HL-60/S4 (cell line): ENCODE results near the gene OPRM1.

Source experiments
- in situ Hi-C: fragments of 300-500 bp; cut with MboI; formaldehyde crosslinking; loops from 2 replicates; pipeline ENCODE4 v1.14.3; 2022; ENCODE audit warnings: low sequenced_read_pairs

OPRM1 gene

GRCh38 chr6:154080461-154081189 is 41.6 kb downstream of the OPRM1 start:
- in situ Hi-C loops: no loop called here

DNA sequence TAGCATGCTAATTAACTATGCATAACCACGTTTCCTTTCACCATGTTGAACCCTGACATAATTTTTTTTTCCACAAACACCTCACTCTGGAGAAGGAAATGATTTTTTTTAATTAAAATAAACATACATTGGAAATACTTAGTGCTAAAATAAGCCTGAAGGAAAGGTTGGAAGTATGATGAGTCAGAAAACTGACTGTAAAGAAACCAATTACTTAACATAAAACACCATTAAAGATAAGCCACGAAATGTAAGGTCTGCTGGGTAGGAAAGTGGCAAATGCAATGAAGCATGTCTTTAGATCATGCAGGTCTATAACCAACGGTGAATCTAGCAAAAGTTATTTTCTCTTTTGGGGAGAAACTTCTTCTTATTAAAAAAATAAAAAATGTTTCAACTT is 47.5 kb downstream of the OPRM1 start:
- in situ Hi-C loops: no loop called here

- in situ Hi-C loops: no loop called here
Observed at GRCh38 chr6:154092326-154092962, 53.4 kb downstream of the OPRM1 start.

DNA sequence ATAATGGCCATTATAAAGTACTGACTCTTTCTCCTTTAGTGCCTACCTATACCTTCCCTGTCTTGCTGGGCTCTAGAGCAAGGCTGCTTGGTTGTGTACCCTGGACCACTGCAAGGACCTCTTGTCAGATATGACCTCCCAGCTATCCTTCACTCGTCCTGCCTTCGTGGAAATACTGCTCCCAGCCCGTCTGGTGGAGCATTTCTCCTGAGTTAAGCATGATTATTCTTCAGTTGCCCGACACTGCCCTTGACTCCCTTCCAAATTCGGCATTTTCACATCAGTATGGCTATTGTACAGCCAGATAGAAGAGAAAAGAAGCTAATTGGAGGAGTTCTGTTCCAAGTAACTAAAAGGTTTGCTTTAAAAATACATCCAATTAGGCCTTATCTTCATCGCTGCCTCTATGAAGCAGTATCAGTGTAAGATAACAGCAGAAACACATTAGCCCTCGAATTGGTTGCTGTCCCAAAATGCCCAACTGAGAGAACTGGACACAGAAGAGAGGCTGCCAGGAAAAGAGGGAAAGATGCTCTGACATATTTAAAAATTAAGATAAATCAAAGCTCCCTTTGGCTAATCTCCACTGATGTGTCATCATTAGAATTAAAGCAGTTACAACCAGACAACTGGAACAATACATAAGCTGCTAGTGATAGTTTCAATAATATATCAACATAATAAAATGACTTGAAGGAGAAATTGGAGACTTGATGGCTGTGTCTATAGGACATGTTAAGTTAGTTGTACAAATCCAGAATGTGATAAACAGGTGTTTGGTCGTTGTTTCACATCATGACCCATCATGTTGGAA is 54.4 kb downstream of the OPRM1 start:
- in situ Hi-C loops: no loop called here

- in situ Hi-C loops: no loop called here
Observed at GRCh38 chr6:154095571-154095970, 56.5 kb downstream of the OPRM1 start.

GRCh38 chr6:154096316-154096715 is 57.3 kb downstream of the OPRM1 start:
- in situ Hi-C loops: no loop called here

DNA sequence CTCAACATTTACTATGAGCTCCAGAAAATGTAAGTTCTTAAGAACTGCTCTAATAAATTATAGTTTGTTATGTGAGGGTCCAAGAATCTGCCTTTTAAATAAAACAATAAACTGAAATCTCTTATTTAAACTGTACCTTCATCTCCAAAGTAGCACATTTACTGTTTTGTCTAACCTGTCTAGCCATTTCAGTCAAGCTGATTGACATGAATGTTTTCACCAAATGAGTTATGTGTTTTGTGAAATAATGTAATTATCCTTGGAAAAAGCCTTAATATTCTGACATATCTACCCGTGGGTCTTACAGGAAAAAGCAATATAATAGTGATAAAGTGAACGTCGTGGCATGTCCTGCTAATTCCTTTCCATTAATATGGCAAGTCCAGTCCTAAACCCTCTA is 57.8 kb downstream of the OPRM1 start:
- in situ Hi-C loops: no loop called here

DNA sequence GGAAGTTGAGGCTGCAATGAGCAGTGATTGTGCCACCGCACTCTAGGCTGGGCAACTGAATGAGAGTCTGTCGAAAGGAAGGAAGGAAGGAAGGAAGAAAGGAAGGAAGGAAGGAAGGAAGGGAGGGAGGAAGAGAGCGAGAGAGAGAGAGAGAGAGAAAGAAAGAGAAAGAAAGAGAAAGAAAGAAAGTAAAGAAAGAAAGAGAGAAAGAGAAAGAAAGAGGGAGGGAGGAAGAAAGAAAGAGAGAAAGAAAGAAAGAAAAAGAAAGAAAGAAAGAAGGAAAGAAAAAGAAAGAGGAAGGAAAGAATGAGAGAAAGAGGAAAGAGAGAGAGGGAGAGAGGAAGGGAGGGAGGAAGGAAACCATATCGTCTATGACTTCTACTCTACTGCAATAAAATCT is 60.2 kb downstream of the OPRM1 start:
- in situ Hi-C loops: no loop called here

DNA sequence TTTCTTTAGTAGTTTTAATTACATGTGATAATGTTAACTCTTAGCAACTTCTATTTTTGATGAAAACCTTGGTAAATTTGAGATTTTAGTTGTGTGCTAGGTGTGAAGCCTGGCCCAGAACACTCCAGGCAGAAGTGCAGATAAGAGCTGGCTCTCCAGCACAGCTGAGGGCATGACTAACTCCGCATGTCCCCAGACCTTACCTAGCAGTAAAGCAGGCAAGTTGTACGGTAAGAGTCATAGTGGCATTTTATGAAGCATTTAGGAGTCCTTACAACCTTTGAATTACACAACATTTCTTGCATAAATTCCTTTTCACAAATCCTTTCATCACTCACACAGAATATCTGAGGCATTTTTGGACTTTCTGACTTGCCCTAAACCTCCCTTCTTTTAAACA is 67.2 kb downstream of the OPRM1 start:
- in situ Hi-C loops: no loop called here

DNA sequence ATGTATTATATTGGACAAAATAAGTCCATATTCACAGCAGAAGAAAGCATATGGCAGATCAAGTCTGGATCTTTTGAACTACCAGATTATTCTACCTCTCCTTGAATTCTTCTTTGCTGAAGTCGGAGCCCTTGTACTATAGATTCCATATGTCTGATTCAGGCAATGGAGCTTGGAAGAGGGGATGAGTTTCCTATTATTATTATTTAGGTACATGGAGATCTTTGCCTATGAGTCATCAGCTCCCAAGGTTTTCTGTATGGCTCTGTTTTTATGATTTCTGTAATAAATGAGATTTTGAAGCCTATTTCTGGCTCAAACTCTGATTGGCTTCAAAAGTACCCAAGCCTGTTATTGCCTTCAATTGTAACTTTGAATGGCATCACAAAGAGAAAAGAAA is 72.0 kb downstream of the OPRM1 start:
- in situ Hi-C loops: no loop called here

GRCh38 chr6:154112181-154112809 is 73.3 kb downstream of the OPRM1 start:
- in situ Hi-C loops: no loop called here

DNA sequence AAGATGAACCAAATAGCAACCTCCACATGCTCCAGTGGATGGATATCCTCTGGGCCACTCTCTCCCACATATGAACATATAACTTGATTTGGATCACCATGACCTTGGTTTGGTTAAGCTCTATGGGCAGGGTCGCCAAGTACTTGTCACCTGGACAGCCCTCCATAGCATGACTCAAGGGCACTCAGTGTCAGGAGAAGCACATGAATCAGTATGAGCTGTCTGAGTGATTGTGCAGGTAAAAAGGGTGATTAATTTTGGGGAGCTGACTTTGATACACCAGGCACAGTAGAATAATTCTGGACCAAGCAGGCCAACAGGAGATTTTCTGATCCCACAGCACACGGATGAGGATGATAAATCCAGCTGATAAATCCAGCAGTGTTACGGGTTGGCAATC is 74.4 kb downstream of the OPRM1 start:
- in situ Hi-C loops: no loop called here

DNA sequence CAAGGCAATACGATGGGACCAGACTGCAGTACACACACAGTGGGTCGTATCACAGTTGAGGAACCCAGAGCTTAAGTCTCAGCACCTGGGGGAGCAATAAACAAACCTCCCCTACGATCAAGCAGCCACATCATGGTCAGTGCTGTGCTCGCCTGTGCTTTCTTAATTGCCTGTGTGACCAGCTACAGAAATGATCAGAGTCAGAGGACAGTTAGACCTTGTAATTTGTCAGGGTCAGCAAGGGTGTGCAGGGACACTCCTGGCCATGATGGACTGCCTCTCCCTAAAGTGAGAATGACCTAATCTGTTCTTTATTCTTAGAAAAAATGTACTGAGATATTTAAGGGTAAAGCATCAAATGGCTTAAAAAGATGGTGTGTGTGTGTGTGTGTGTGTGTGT is 78.4 kb downstream of the OPRM1 start:
- in situ Hi-C loops: no loop called here

GRCh38 chr6:154122195-154122925 is 83.3 kb downstream of the OPRM1 start:
- in situ Hi-C loops: no loop called here

- in situ Hi-C loops: no loop called here
Observed at GRCh38 chr6:154123155-154123956, 84.3 kb downstream of the OPRM1 start.

DNA sequence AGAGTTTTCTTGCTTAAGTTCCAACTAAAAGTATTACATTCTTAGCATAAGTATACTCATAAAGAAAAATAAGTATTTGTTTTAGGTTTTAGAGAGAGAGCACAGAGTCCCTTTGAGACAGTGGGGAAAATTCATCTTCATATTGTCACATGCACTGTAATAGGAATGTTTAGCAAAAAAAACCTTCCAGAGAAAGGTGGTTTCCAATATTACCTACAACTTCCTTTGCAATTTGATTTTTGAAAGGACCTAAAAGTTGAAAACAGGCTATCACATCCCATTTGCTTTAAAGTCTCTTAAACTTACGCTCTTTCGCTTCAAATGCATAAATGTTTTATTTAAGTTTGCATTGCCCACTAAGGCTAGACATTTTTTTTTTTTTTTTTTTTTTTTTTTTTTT is 86.4 kb downstream of the OPRM1 start:
- in situ Hi-C loops: no loop called here

DNA sequence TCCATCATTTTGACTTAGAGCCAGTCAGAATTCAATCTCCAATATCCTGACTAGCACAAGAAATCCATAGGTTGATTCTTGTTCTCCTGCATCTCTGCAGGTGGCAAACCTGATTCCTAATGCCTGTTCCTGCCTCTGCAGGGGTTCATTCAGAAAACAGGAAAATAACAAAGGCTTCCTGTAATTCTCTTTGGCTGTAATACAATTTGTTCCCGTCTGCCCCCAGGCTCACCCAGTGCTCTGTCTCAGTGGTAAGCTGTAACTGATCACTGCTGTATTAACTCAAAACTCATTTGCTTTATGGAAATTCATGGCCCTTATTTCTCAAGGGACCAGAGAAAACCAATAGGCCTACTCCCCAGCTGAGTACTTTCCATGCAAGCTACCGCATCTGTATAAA is 88.6 kb downstream of the OPRM1 start:
- in situ Hi-C loops: no loop called here

- in situ Hi-C loops: no loop called here
Observed at GRCh38 chr6:154134471-154135147, 95.6 kb downstream of the OPRM1 start.

DNA sequence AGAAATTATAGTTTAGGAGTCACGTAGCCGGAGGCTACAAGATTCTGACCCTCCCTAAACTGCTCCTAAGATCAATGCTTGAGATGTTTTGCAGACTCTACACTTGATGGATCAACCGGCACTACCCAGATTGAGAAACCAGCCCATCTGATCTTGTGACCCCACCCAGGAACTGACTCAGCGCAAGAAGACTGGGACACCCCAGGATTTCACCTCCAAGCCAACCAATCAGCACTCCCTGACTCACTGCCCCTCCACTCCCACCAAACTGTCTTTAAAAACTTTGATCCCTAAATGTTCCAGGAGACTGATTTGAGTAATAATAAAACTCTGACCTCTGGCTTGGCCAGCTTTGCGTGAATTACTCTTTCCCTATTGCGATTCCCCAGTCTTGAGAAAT is 99.8 kb downstream of the OPRM1 start:
- in situ Hi-C loops: no loop called here
